ENCODE measurements around the gene PTPRO.

DNA sequence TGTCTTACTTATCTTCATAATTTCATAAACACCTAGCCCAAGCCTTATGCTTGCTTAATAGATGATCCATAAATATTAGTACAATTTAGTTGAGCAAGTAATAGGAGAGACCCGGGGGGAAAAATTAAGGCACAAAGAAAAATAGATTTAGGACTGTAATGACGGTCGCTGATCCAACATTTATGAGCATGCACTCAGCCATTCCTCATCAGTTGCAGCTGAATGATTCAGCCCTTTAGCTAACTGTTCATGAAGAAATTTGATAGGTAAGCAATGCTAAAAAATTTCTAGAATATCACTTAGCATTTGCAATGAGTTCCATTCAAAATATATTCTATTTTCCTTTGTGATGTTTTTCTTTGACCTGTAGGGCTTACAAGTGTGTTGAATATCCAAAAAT lies 163.2 kb downstream of the PTPRO start:
- TF ChIP-seq POLR2AphosphoS5 (IDR thresholded peaks at IDR 0.05; ENCODE audit: low read depth, low read length) (no peak), EP300 (IDR thresholded peaks at IDR 0.05; ENCODE audit: borderline replicate concordance in 1 of 2, low read depth in 1 of 2, low read length in 1 of 2) (no peak), TEAD4 (IDR thresholded peaks at IDR 0.05; ENCODE audit: borderline replicate concordance, insufficient read depth) (no peak)
- TF ChIP-seq, protein P1, sequence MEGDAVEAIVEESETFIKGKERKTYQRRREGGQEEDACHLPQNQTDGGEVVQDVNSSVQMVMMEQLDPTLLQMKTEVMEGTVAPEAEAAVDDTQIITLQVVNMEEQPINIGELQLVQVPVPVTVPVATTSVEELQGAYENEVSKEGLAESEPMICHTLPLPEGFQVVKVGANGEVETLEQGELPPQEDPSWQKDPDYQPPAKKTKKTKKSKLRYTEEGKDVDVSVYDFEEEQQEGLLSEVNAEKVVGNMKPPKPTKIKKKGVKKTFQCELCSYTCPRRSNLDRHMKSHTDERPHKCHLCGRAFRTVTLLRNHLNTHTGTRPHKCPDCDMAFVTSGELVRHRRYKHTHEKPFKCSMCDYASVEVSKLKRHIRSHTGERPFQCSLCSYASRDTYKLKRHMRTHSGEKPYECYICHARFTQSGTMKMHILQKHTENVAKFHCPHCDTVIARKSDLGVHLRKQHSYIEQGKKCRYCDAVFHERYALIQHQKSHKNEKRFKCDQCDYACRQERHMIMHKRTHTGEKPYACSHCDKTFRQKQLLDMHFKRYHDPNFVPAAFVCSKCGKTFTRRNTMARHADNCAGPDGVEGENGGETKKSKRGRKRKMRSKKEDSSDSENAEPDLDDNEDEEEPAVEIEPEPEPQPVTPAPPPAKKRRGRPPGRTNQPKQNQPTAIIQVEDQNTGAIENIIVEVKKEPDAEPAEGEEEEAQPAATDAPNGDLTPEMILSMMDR (IDR thresholded peaks at IDR 0.05) = no peak

Measured in SK-N-SH (cell line).